Kidney epithelial cell (primary cell): Measurements from ENCODE around the gene CC2D2A. TPM values are rescaled to one million over a fixed set of nuclear protein-coding genes. Genes with fewer than 3 reads are reported as not detected.

Experiments
- DNase-seq: peaks from one replicate; pipeline ENCODE4 v3.0.0-alpha.2; 2010; ENCODE audit warnings: low read depth
- H3K27me3 ChIP-seq: 2 replicates; pipeline ENCODE4 v1.6.0; 2011; ENCODE audit warnings: low read length; ENCODE audit not compliant: control insufficient read depth, insufficient read depth
- H3K36me3 ChIP-seq: 2 replicates; pipeline ENCODE4 v1.5.1; 2011; ENCODE audit warnings: low read length; ENCODE audit not compliant: control insufficient read depth, insufficient read depth
- H3K4me3 ChIP-seq: 2 replicates; pipeline ENCODE4 v1.5.1; 2011; ENCODE audit warnings: low read depth, mild to moderate bottlenecking, control low read depth, low read length
- CTCF ChIP-seq: IDR thresholded peaks from 2 replicates; pipeline ENCODE4 v1.5.1; 2011; ENCODE audit warnings: mild to moderate bottlenecking, moderate library complexity, low read length, control low read depth, inconsistent platforms; ENCODE audit not compliant: insufficient read depth, poor library complexity, severe bottlenecking
- total RNA-seq: library from RNA; depleted of rRNA; stranded (reverse); fragments of >200 nt; gene quantifications from 2 replicates; pipeline ENCODE4 v1.2.3, GENCODE V29; 2015

CC2D2A gene
- total RNA-seq, 1 donor from 2014 or later = 18.3 TPM

GRCh38 chr4:15563871-15564270 is 94.2 kb downstream of the CC2D2A start:
- no peak for TF ChIP-seq CTCF
- no peaks in the 10 kb centered on the region for H3K27me3 ChIP-seq
- DNase-seq = no peak
- no peaks in the 10 kb centered on the region for H3K36me3 ChIP-seq
- H3K4me3 ChIP-seq = no peak overlapping the region

- no peak overlapping the region for H3K4me3 ChIP-seq
- no peaks in the 10 kb centered on the region for H3K27me3 ChIP-seq
- TF ChIP-seq CTCF = no peak
- DNase-seq = no peak
- H3K36me3 ChIP-seq = no peaks in the 10 kb centered on the region
Measured at GRCh38 chr4:15568821-15569220, 99.1 kb downstream of the CC2D2A start.

GRCh38 chr4:15569746-15570145 is 100.1 kb downstream of the CC2D2A start:
- Histone ChIP-seq H3K27me3 (no peaks in the 10 kb centered on the region), H3K4me3 (no peak overlapping the region), H3K36me3 (no peaks in the 10 kb centered on the region)
- DNase-seq = no peak
- TF ChIP-seq CTCF = no peak

GRCh38 chr4:15575966-15576365 is 106.3 kb downstream of the CC2D2A start:
- TF ChIP-seq CTCF = no peak
- H3K36me3 ChIP-seq = no peaks in the 10 kb centered on the region
- DNase-seq = no peak
- no peak overlapping the region for H3K4me3 ChIP-seq
- no peaks in the 10 kb centered on the region for H3K27me3 ChIP-seq

- Histone ChIP-seq H3K27me3 (no peaks in the 10 kb centered on the region), H3K4me3 (no peak overlapping the region), H3K36me3 (no peaks in the 10 kb centered on the region)
- no peak for DNase-seq
- no peak for TF ChIP-seq CTCF
Measured at GRCh38 chr4:15577508-15577907, 107.8 kb downstream of the CC2D2A start.

- Histone ChIP-seq H3K27me3 (no peaks in the 10 kb centered on the region), H3K4me3 (no peak overlapping the region), H3K36me3 (no peaks in the 10 kb centered on the region)
- no peak for TF ChIP-seq CTCF
- DNase-seq = no peak
Measured at GRCh38 chr4:15584785-15585184, 115.1 kb downstream of the CC2D2A start.
